GM19351 (cell line): ENCODE data around the gene CIP2A.

Source experiments
- ATAC-seq: cut with Tn5 transposase; IDR thresholded peaks from one replicate; pipeline ENCODE4 v1.9.1; 2021; ENCODE audit warnings: mild to moderate bottlenecking, moderate library complexity; ENCODE audit not compliant: unreplicated experiment

Gene CIP2A

GRCh38 chr3:108511490-108511889 is 77.7 kb downstream of the CIP2A start:
- ATAC-seq, result no peak

- no peak for ATAC-seq
These were observed 78.2 kb downstream of the CIP2A start for GRCh38 chr3:108511055-108511454.

- ATAC-seq, result no peak
These were observed 78.7 kb downstream of the CIP2A start, which contains the start of gene MYH15 for GRCh38 chr3:108510496-108510895. Gene MYH15, minus strand, starts transcription at chr3:108510596. Its CDS starts 66 bp downstream, at chr3:108510530.

GRCh38 chr3:108509871-108510270 is 79.4 kb downstream of the CIP2A start:
- ATAC-seq, result no peak

- ATAC-seq, result no peak
These were observed 80.0 kb downstream of the CIP2A start for GRCh38 chr3:108509263-108509662.

- no peak for ATAC-seq
These were observed 81.3 kb downstream of the CIP2A start for GRCh38 chr3:108507902-108508301.

- no peak for ATAC-seq
These were observed 83.4 kb downstream of the CIP2A start for GRCh38 chr3:108505811-108506210.

GRCh38 chr3:108503722-108504121 is 85.5 kb downstream of the CIP2A start:
- ATAC-seq, result no peak

GRCh38 chr3:108501535-108501934 is 87.7 kb downstream of the CIP2A start:
- no peak for ATAC-seq

GRCh38 chr3:108500728-108501127 is 88.5 kb downstream of the CIP2A start:
- ATAC-seq, result no peak
